Subcutaneous adipose tissue (tissue), 4 donors: ENCODE measurements around the gene SLC9C1. TPM values are rescaled to one million over a fixed set of nuclear protein-coding genes. Genes with fewer than 3 reads are reported as not detected.

Source experiments
- total RNA-seq, 4 donors: library from RNA; depleted of rRNA; stranded (reverse); fragments of >200 nt; gene quantifications; one replicate each; pipeline ENCODE4 v1.1.0, GENCODE V29; 2016
- TF ChIP-seq, protein P1 (sequence below): fragments of 450-650 bp; IDR thresholded peaks from one replicate; pipeline ENCODE4 v1.5.1; 2016; ENCODE audit warnings: low read depth, mild to moderate bottlenecking, control low read depth, antibody characterized with exemption, moderate library complexity

SLC9C1 gene
- total RNA-seq, 4 donors from 2014 or later = 0.17 to 0.75 TPM; not detected in 2

GRCh38 chr3:112304611-112305010, 10.6 kb upstream of the SLC9C1 start:
- TF ChIP-seq, protein P1, sequence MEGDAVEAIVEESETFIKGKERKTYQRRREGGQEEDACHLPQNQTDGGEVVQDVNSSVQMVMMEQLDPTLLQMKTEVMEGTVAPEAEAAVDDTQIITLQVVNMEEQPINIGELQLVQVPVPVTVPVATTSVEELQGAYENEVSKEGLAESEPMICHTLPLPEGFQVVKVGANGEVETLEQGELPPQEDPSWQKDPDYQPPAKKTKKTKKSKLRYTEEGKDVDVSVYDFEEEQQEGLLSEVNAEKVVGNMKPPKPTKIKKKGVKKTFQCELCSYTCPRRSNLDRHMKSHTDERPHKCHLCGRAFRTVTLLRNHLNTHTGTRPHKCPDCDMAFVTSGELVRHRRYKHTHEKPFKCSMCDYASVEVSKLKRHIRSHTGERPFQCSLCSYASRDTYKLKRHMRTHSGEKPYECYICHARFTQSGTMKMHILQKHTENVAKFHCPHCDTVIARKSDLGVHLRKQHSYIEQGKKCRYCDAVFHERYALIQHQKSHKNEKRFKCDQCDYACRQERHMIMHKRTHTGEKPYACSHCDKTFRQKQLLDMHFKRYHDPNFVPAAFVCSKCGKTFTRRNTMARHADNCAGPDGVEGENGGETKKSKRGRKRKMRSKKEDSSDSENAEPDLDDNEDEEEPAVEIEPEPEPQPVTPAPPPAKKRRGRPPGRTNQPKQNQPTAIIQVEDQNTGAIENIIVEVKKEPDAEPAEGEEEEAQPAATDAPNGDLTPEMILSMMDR = no peak

- TF ChIP-seq, protein P1 = no peak
Measured at GRCh38 chr3:112303764-112304325, 9.8 kb upstream of the SLC9C1 start.

DNA sequence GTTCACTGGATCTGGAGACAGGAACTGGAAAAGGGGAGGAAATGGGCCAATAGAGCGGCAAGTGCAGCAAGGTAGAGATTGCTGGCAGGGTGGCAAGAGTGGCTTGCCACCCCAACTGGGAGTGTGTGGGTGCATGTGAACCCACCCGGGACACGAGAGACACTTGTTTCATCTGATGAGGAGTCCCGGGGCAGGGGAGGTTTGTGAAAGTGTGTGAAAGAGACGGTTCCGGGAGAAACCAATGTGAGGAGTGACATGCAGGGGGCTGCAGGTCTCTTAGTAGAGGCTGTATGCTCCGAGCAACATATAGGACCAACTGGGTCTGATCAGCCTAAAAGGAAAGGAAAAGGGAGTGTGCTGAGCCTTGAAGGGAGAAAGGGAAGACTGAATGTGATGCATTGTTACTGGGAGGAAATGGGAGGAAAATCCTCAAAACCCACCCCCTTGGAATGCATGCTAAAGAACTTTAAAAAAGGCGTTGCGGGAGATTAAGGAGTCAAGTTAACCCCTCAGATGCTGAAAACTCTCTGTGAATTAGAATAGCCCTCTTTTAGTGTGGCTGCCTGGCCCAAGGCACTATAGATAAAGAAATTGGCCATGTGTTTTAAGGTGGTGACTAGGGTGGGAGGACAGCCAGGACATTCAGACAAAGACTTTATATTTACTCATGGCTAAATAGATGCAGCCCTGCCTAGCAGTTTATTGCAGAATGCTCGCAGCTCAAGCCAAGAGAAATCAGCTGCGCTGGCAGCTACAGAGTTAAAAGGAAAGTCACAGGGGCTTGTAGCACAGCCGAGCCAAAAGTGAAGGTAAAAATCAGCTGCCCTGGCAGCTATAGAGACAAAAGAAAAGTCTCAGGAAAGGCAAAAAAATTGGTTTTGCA, 9.1 kb upstream of the SLC9C1 start:
- TF ChIP-seq, protein P1 = no peak

DNA sequence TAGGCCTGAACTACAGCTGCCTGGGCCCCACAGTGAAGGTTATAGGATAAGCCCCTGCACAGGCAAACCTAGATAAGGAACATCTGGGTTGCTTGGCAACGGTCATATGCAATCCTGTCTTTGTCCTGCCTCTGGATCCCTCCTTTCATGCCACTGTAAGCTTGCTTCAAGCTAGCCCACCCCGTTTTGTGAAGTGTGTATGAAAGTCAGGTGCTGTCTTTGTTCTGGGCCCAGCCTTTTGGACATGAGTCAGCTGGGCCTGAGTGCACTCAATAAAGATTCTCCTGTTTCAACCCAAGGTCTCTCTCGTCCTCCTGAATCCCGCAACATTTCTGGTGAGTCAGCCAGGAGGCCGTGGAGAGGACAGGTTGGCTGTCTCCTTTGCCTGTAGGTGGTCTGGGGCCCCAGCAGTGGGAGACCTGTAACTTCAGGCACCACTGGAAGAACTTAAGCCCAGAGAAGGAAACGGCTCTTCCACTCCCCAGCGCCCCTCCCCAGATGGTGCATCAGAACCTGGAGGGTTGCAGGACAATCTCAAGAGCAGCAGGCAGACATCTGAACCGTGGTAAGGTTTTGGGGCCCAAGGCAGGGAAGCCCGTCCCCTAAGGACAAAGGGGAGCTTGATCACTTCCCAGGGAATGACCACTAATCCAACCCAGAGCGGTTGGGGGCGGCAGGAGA, 8.3 kb upstream of the SLC9C1 start:
- TF ChIP-seq, protein P1 = no peak

GRCh38 chr3:112298781-112299180, 4.8 kb upstream of the SLC9C1 start:
- TF ChIP-seq, protein P1 = no peak

- TF ChIP-seq, protein P1 = no peak
Measured at GRCh38 chr3:112297714-112298113, 3.7 kb upstream of the SLC9C1 start.

- TF ChIP-seq, protein P1 = no peak
Measured at GRCh38 chr3:112289011-112289410, 5.0 kb downstream of the SLC9C1 start.
